ENCODE results near the gene RAB43. TPM values are rescaled to one million over a fixed set of nuclear protein-coding genes. Genes with fewer than 3 reads are reported as not detected.
"Not testable (repeated sequence)": the region's sequence is repeated elsewhere in the genome, so short reads cannot be mapped to it uniquely, and the experiment has no call there.

Gene RAB43
- total RNA-seq, 1 donor from 2014 or later = 53.0 TPM

- H3K27me3 Mint-ChIP-seq (ENCODE audit: unreplicated experiment) = peaks cover 4% of the 10 kb centered on the region
- no peak for DNase-seq (ENCODE audit: low spot score)
- no peaks in the 10 kb centered on the region for H3K36me3 Mint-ChIP-seq (ENCODE audit: low read depth, unreplicated experiment)
- TF ChIP-seq CTCF (IDR thresholded peaks at IDR 0.05; ENCODE audit: unreplicated experiment) = no peak
- no peaks in the 10 kb centered on the region for H3K9me3 Mint-ChIP-seq (ENCODE audit: unreplicated experiment)
- peaks cover 10% of the 10 kb centered on the region for H3K4me1 Mint-ChIP-seq (ENCODE audit: unreplicated experiment)
- H3K27ac Mint-ChIP-seq (ENCODE audit: unreplicated experiment) = no peak overlapping the region
- H3K4me3 Mint-ChIP-seq (ENCODE audit: unreplicated experiment) = no peak overlapping the region
These were observed 43.1 kb downstream of the RAB43 start for GRCh38 chr3:129078510-129078909.

GRCh38 chr3:129077222-129077621 is 44.4 kb downstream of the RAB43 start:
- peaks cover 10% of the 10 kb centered on the region for H3K4me1 Mint-ChIP-seq (ENCODE audit: unreplicated experiment)
- DNase-seq (ENCODE audit: low spot score) = no peak
- TF ChIP-seq CTCF (IDR thresholded peaks at IDR 0.05; ENCODE audit: unreplicated experiment) = no peak
- H3K36me3 Mint-ChIP-seq (ENCODE audit: low read depth, unreplicated experiment) = no peaks in the 10 kb centered on the region
- no peaks in the 10 kb centered on the region for H3K9me3 Mint-ChIP-seq (ENCODE audit: unreplicated experiment)
- H3K27ac Mint-ChIP-seq (ENCODE audit: unreplicated experiment) = no peak overlapping the region
- no peak overlapping the region for H3K4me3 Mint-ChIP-seq (ENCODE audit: unreplicated experiment)
- H3K27me3 Mint-ChIP-seq (ENCODE audit: unreplicated experiment) = peaks cover 4% of the 10 kb centered on the region

- no peak for TF ChIP-seq CTCF (IDR thresholded peaks at IDR 0.05; ENCODE audit: unreplicated experiment)
- no peak for DNase-seq (ENCODE audit: low spot score)
- H3K4me1 Mint-ChIP-seq (ENCODE audit: unreplicated experiment) = peaks cover 15% of the 10 kb centered on the region
- H3K27me3 Mint-ChIP-seq (ENCODE audit: unreplicated experiment) = peaks cover 1% of the 10 kb centered on the region
- H3K9me3 Mint-ChIP-seq (ENCODE audit: unreplicated experiment) = peaks cover 7% of the 10 kb centered on the region
- H3K4me3 Mint-ChIP-seq (ENCODE audit: unreplicated experiment) = peak overlapping the region; percentile 22
- peak overlapping the region; percentile 62 for H3K27ac Mint-ChIP-seq (ENCODE audit: unreplicated experiment)
- peaks cover 4% of the 10 kb centered on the region for H3K36me3 Mint-ChIP-seq (ENCODE audit: low read depth, unreplicated experiment)
These were observed 51.3 kb downstream of the RAB43 start for GRCh38 chr3:129070086-129070885.

GRCh38 chr3:129069313-129070085 is 52.1 kb downstream of the RAB43 start:
- DNase-seq (ENCODE audit: low spot score); H3K27me3 Mint-ChIP-seq (ENCODE audit: unreplicated experiment); H3K9me3 Mint-ChIP-seq (ENCODE audit: unreplicated experiment); H3K36me3 Mint-ChIP-seq (ENCODE audit: low read depth, unreplicated experiment); H3K4me3 Mint-ChIP-seq (ENCODE audit: unreplicated experiment): not testable (repeated sequence)
- peaks cover 18% of the 10 kb centered on the region for H3K4me1 Mint-ChIP-seq (ENCODE audit: unreplicated experiment)
- H3K27ac Mint-ChIP-seq (ENCODE audit: unreplicated experiment) = peak overlapping the region; percentile 62

- H3K27me3 Mint-ChIP-seq (ENCODE audit: unreplicated experiment) = peaks cover 1% of the 10 kb centered on the region
- no peak for TF ChIP-seq CTCF (IDR thresholded peaks at IDR 0.05; ENCODE audit: unreplicated experiment)
- peaks cover 4% of the 10 kb centered on the region for H3K36me3 Mint-ChIP-seq (ENCODE audit: low read depth, unreplicated experiment)
- no peak for DNase-seq (ENCODE audit: low spot score)
- no peak overlapping the region for H3K27ac Mint-ChIP-seq (ENCODE audit: unreplicated experiment)
- H3K4me3 Mint-ChIP-seq (ENCODE audit: unreplicated experiment) = no peak overlapping the region
- H3K9me3 Mint-ChIP-seq (ENCODE audit: unreplicated experiment) = peaks cover 7% of the 10 kb centered on the region
- peaks cover 18% of the 10 kb centered on the region for H3K4me1 Mint-ChIP-seq (ENCODE audit: unreplicated experiment)
These were observed 53.2 kb downstream of the RAB43 start for GRCh38 chr3:129068291-129068886.

- not testable (repeated sequence) for DNase-seq (ENCODE audit: low spot score); H3K36me3 Mint-ChIP-seq (ENCODE audit: low read depth, unreplicated experiment); H3K9me3 Mint-ChIP-seq (ENCODE audit: unreplicated experiment); H3K4me3 Mint-ChIP-seq (ENCODE audit: unreplicated experiment); H3K27me3 Mint-ChIP-seq (ENCODE audit: unreplicated experiment); H3K27ac Mint-ChIP-seq (ENCODE audit: unreplicated experiment)
- peaks cover 18% of the 10 kb centered on the region for H3K4me1 Mint-ChIP-seq (ENCODE audit: unreplicated experiment)
These were observed 53.9 kb downstream of the RAB43 start for GRCh38 chr3:129067719-129068118.

All from endothelial cell (in vitro differentiated cells).